HUES48 (cell line): ENCODE results near the gene CDV3.

Experiments used
- H3K27ac ChIP-seq: one replicate; pipeline ENCODE4 v1.7.0; 2013; ENCODE audit warnings: low read depth, low read length, inconsistent platforms
- H3K27me3 ChIP-seq: 2 replicates; pipeline ENCODE4 v1.6.1; 2013; ENCODE audit warnings: mild to moderate bottlenecking, low read length; ENCODE audit not compliant: control insufficient read depth, insufficient read depth
- H3K36me3 ChIP-seq: 2 replicates; pipeline ENCODE4 v1.6.1; 2013; ENCODE audit warnings: low read length; ENCODE audit not compliant: control insufficient read depth, insufficient read depth
- H3K4me1 ChIP-seq: 2 replicates; pipeline ENCODE4 v1.6.1; 2013; ENCODE audit warnings: mild to moderate bottlenecking, low read length; ENCODE audit not compliant: control insufficient read depth, insufficient read depth
- H3K4me3 ChIP-seq: 2 replicates; pipeline ENCODE4 v1.5.1; 2013; ENCODE audit warnings: mild to moderate bottlenecking, low read depth, low read length
- H3K9ac ChIP-seq: 2 replicates; pipeline ENCODE4 v1.6.1; 2013; ENCODE audit warnings: mild to moderate bottlenecking, low read depth, low read length, moderate library complexity
- H3K9me3 ChIP-seq: 2 replicates; pipeline ENCODE4 v1.6.1; 2013; ENCODE audit warnings: low read length; ENCODE audit not compliant: control insufficient read depth, insufficient read depth

CDV3 gene

GRCh38 chr3:133568294-133569014, 5.0 kb upstream of the CDV3 start:
- Histone ChIP-seq H3K27me3 (no peaks in the 10 kb centered on the region), H3K9ac (no peak overlapping the region), H3K27ac (no peak overlapping the region), H3K36me3 (no peaks in the 10 kb centered on the region), H3K4me1 (peaks cover 12% of the 10 kb centered on the region), H3K4me3 (no peak overlapping the region), H3K9me3 (no peaks in the 10 kb centered on the region)

- Histone ChIP-seq H3K27ac (peak overlapping the region; percentile 68), H3K4me1 (peaks cover 16% of the 10 kb centered on the region), H3K36me3 (peaks cover 5% of the 10 kb centered on the region), H3K27me3 (no peaks in the 10 kb centered on the region), H3K9me3 (no peaks in the 10 kb centered on the region), H3K4me3 (no peak overlapping the region), H3K9ac (no peak overlapping the region; the same call in 1 of the 2 replicates)
These were observed 3.1 kb upstream of the CDV3 start for GRCh38 chr3:133570139-133570936.

- Histone ChIP-seq H3K27ac (no peak overlapping the region), H3K4me3 (no peak overlapping the region), H3K4me1 (peaks cover 22% of the 10 kb centered on the region), H3K9ac (no peak overlapping the region), H3K27me3 (no peaks in the 10 kb centered on the region), H3K9me3 (no peaks in the 10 kb centered on the region), H3K36me3 (peaks cover 11% of the 10 kb centered on the region)
These were observed 2.6 kb upstream of the CDV3 start for GRCh38 chr3:133570937-133571320.

- H3K4me1 ChIP-seq = peaks cover 26% of the 10 kb centered on the region
These were observed 1.1 kb upstream of the CDV3 start for GRCh38 chr3:133572158-133573053.

GRCh38 chr3:133573054-133573628, 345 bp upstream of the CDV3 start:
- H3K27ac ChIP-seq = peak overlapping the region; percentile 95
- peaks cover 30% of the 10 kb centered on the region for H3K36me3 ChIP-seq
- H3K9me3 ChIP-seq = no peaks in the 10 kb centered on the region
- H3K9ac ChIP-seq = peak overlapping the region; percentile 31; the same call in 1 of the 2 replicates
- no peaks in the 10 kb centered on the region for H3K27me3 ChIP-seq
- H3K4me3 ChIP-seq = peak overlapping the region; percentile 95
- H3K4me1 ChIP-seq = peaks cover 26% of the 10 kb centered on the region

More at GRCh38 chr3:133572158-133573053, 1.1 kb upstream of the CDV3 start:
- H3K27ac ChIP-seq = peak overlapping the region; percentile 92
- H3K27me3 ChIP-seq = no peaks in the 10 kb centered on the region
- H3K4me3 ChIP-seq = peak overlapping the region; percentile 42
- H3K9me3 ChIP-seq = no peaks in the 10 kb centered on the region
- peaks cover 22% of the 10 kb centered on the region for H3K36me3 ChIP-seq
- H3K9ac ChIP-seq = 0 out of 2 replicates have a peak overlapping the region, but pooled peaks have one; percentile 31

- H3K4me1 ChIP-seq = peaks cover 26% of the 10 kb centered on the region
- peak overlapping the region; percentile 95 for H3K4me3 ChIP-seq
- no peaks in the 10 kb centered on the region for H3K9me3 ChIP-seq
- peak overlapping the region; percentile 95 for H3K27ac ChIP-seq
- H3K36me3 ChIP-seq = peaks cover 42% of the 10 kb centered on the region
- H3K27me3 ChIP-seq = no peaks in the 10 kb centered on the region
- peak overlapping the region; percentile 90 for H3K9ac ChIP-seq
These were observed 885 bp downstream of the CDV3 start for GRCh38 chr3:133574260-133574881.

- Histone ChIP-seq H3K36me3 (peaks cover 46% of the 10 kb centered on the region), H3K9ac (peak overlapping the region; percentile 90), H3K4me1 (peaks cover 26% of the 10 kb centered on the region), H3K9me3 (no peaks in the 10 kb centered on the region), H3K4me3 (peak overlapping the region; percentile 95), H3K27me3 (no peaks in the 10 kb centered on the region), H3K27ac (peak overlapping the region; percentile 95)
These were observed 1.6 kb downstream of the CDV3 start for GRCh38 chr3:133575086-133575485.

GRCh38 chr3:133576169-133576568, 2.7 kb downstream of the CDV3 start:
- H3K27ac ChIP-seq = no peak overlapping the region
- H3K27me3 ChIP-seq = no peaks in the 10 kb centered on the region
- H3K9ac ChIP-seq = no peak overlapping the region
- peaks cover 22% of the 10 kb centered on the region for H3K4me1 ChIP-seq
- H3K36me3 ChIP-seq = peaks cover 54% of the 10 kb centered on the region
- no peaks in the 10 kb centered on the region for H3K9me3 ChIP-seq
- H3K4me3 ChIP-seq = peak overlapping the region; percentile 95

GRCh38 chr3:133578548-133579191, 5.2 kb downstream of the CDV3 start:
- Histone ChIP-seq H3K9ac (no peak overlapping the region), H3K4me3 (no peak overlapping the region), H3K27ac (no peak overlapping the region), H3K9me3 (no peaks in the 10 kb centered on the region), H3K36me3 (peaks cover 79% of the 10 kb centered on the region), H3K4me1 (peaks cover 14% of the 10 kb centered on the region), H3K27me3 (no peaks in the 10 kb centered on the region)

- H3K4me3 ChIP-seq = no peak overlapping the region
- H3K4me1 ChIP-seq = no peaks in the 10 kb centered on the region
- H3K9me3 ChIP-seq = no peaks in the 10 kb centered on the region
- H3K36me3 ChIP-seq = peaks cover 94% of the 10 kb centered on the region
- no peaks in the 10 kb centered on the region for H3K27me3 ChIP-seq
- no peak overlapping the region for H3K9ac ChIP-seq
- H3K27ac ChIP-seq = no peak overlapping the region
These were observed 9.9 kb downstream of the CDV3 start for GRCh38 chr3:133583396-133583795.
